Hypothalamus (tissue), 51 donors: ENCODE data around the gene SIGLEC11.
"Not testable (repeated sequence)": the region's sequence is repeated elsewhere in the genome, so short reads cannot be mapped to it uniquely, and the experiment has no call there.

Source experiments
- DNase-seq, 51 donors: peaks; one replicate each; lab custom pipeline; 2025; lab: John Stamatoyannopoulos, UW

The SIGLEC11 gene

GRCh38 chr19:49960980-49961379 lies at the start of gene SIGLEC11:
TSS of gene SIGLEC11 (minus strand) at chr19:49961172. CDS start at chr19:49961081, 91 bp downstream.
- DNase-seq: not testable (repeated sequence)

GRCh38 chr19:50008532-50008931 lies 47.6 kb upstream of the SIGLEC11 start:
- DNase-seq: no peak

DNA sequence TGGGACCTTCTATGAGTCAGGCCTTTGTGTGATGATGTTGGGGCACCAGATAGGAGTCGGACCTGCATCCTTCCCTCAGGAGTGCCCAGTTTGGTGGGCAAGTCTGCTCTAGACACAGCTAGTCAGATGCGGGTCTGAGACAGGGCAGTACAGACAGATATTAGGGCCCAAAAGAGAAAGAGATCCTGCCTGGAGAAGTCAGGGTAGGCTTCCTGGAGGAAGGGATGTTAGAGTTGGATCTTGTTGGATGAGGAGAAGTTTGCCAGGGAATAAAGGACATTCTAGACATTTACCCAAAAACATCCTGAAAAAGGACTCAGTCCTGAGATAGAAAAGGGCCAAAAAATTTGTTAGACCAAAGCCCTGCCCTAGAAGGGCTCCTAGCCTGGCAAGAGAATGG lies 47.0 kb upstream of the SIGLEC11 start:
- no peak for DNase-seq

GRCh38 chr19:50007170-50007569 lies 46.2 kb upstream of the SIGLEC11 start:
- no peak for DNase-seq

GRCh38 chr19:50005428-50005827 lies 44.5 kb upstream of the SIGLEC11 start:
- no peak for DNase-seq

- peak in 2 of 51 donors; percentile 9 to 19 for DNase-seq
Measured at GRCh38 chr19:50003810-50004419, 42.9 kb upstream of the SIGLEC11 start.

DNA sequence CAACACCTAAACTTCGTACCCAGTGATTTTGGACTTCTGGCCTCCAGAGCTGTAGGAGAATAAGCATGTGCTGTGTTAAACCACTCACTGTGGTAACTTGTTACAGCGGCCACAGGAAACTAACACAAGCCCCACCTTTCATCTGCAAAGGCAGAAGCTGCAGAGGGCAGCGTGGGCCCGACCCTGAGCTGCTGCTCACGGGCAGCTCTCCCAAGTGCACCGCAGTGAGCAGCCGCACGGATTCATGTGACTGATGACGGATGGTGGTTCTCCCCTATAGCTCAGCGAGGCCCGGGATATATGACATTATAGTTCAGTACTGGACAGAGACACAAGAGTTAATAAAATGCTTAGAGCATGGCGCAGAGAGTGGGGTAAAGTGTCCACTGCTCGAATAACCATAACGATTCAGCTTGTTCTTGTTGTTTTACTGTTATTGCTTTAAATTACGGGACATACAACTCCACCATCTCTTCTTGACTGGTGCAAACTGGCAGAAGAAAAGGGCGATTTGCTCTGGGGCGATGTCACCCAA lies 42.3 kb upstream of the SIGLEC11 start:
- no peak for DNase-seq

- peak in 3 of 51 donors; percentile 7 to 14 (median 7) for DNase-seq
Measured at GRCh38 chr19:50002386-50002960, 41.5 kb upstream of the SIGLEC11 start.

GRCh38 chr19:50001775-50002174 lies 40.8 kb upstream of the SIGLEC11 start:
- no peak for DNase-seq

DNA sequence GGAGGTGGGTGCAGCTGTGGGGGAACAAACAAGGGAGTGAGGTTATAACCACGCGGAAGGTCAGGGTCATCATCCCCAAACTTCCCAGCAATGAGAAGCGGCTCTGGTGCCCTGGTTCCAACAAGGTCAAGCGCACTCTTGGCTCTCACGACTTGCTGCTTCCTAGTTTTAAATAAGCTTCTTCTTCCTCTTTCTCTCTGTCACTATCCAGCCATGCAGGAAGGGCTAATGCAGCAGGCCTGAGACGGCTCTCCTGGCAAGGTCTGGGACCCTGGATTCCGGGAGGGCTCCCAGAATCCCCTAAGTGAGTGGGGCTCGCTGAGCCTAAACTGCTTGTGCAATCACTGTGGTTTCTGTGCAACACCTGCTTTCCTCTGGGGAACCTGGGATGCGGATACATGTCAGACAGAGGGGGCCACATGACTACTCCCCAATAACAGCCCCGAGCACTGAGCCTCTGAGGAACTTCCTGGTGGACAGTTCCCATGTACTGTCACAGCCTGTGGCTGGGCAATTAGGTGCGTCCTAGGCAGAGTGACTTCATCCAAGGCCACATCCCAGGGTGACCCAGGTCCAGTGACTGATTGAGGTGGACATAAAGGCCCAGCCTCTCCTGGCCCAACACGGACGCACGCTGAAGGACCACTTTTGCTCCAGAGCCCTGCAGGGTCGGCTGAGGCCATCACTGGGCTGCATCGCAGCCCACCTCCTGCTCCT lies 40.0 kb upstream of the SIGLEC11 start:
- no peak for DNase-seq

GRCh38 chr19:50000038-50000840 lies 39.3 kb upstream of the SIGLEC11 start:
- no peak for DNase-seq

DNA sequence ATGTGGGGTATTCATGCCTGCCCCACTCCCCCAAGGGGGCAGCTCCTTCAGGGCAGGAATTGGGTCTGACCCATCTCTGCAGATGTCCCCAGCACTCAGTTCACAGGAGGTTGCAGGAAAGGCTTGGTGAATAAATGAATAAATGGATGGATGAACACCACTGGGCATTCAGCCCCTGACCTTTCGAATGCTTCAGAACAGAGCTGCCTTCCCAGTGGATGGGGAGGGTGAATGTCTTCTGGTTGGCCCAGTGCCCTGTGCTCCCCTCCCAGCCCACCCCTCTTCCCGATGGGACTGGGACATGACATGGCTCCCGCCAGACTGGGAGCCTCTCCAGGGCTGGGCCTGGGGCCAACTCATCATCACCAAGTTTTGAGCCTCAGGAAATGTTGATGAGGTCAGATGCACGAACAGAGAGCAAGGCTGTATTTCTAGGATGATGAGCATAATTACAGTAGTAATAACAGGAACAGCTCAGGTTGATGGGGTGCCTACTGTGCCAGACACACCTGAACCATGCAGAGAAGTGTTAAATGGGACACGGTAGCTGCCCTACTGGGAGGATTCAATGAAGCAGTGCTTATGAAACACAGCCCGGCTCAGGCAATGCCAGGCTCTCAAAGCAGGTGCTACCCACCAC lies 38.5 kb upstream of the SIGLEC11 start:
- peak in 10 of 51 donors; percentile 4 to 41 (median 12) for DNase-seq

GRCh38 chr19:49997709-49998108 lies 36.7 kb upstream of the SIGLEC11 start:
- peak in 1 of 51 donors; percentile 4 for DNase-seq

- DNase-seq: peak in 2 of 51 donors; percentile 24 to 57
Measured at GRCh38 chr19:49988433-49988832, 27.5 kb upstream of the SIGLEC11 start.

- DNase-seq: no peak
Measured at GRCh38 chr19:49988007-49988406, 27.0 kb upstream of the SIGLEC11 start.

DNA sequence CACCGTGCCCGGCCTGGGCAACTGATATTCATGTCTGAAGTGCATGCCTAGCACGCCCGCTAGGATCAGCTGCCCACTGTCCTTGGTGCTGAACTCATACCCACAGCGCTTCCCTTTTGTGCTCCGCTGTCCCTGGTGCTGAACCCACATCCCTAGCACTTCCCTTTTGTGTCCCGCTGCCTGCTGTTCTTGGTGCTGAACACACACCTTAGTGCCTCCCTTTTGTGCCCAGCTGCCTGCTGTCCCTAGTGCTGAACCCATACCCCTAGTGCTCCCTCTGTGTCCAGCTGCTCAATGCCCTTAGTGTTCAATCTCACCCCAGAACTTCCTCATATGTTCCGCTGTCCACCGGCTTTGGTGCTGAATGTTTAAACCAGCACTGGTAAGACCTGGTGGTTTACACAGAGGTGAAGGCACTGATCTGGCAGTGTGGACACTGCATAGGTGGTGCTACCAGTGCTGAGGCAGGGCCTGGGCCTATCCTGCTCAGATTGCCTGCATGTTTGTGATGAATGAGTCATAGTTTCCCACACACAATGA lies 26.3 kb upstream of the SIGLEC11 start:
- DNase-seq: peak in 43 of 51 donors; percentile 3 to 71 (median 42)

DNA sequence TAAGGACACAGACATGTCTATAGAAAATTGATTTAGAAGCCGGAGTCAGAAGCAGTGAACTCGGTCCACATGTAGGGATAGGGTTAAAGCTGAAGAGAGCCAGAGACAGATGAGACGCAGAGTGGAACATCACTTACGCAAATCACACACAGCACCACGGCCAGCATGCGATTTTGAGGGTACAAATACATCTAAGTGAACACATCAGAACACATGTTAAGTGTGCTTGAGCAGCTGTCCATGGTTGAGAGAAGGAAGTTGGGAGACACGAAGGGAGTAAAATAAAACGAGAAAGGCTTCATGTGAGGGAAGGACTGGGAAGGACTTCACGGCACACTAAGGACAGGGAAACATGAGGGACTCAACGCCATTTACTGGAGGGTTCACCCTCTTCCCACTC lies 25.4 kb upstream of the SIGLEC11 start:
- no peak for DNase-seq

DNA sequence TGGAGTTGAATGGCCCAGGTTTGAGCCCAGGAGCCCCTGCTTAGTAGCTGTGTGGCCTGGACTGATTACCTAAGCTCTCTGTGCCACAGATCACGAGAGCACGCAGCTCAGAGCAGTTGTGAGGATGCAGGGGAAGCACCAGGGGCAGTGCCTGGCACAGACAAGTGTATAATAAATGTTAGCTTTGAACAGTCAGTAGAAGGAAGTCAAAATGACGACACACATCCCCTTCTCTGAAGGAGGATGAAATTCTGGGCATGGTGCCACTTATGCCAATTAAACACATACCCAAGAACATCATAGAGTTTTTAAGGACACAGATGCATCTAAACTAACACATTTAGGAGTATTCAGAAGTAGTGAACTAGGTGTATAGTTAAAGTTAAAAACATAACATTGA lies 24.9 kb upstream of the SIGLEC11 start:
- peak in 1 of 51 donors; percentile 15 for DNase-seq

GRCh38 chr19:49984491-49984890 lies 23.5 kb upstream of the SIGLEC11 start:
- no peak for DNase-seq

DNA sequence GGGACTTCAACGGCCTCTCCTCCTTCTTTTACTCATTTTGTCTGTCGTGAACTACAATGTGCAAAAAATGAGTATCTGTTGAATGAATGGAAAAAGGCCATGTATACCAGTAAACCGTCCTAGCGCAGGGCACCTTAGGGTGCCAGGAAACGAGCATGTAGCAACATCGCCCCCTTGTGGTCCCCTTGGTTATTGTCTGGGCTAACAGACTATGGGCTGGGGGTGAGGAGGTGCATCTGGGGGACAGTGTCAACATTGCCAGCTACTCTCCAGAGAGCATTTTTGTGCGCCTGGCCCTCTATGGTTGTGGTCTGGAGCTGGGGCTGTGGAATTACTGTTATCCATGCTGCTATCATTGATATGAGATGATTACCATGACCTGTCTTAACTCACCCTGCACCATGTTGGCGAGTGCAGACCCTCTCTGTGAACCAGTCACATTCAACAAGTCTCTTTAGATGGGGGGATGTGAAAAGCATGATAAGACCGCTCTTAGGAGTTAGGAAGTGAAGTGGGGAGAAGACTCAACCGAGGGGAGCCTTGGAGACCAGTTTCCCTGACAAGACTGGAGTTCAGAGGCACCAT lies 22.8 kb upstream of the SIGLEC11 start:
- peak in 34 of 51 donors; percentile 3 to 69 (median 23) for DNase-seq
